Neural cell (in vitro differentiated cells): ENCODE measurements around the gene ZBTB5. TPM values are rescaled to one million over a fixed set of nuclear protein-coding genes. Genes with fewer than 3 reads are reported as not detected.

Experiments used
- H2AFZ ChIP-seq: fragments of 200-600, 300-800 bp; sonication (generic), shearing (Covaris generic); 2 replicates; pipeline ENCODE4 v1.6.0; 2014; ENCODE audit warnings: low read depth, mild to moderate bottlenecking, antibody characterized with exemption, low read length, moderate library complexity
- H3F3A ChIP-seq: fragments of 200-600 bp; shearing (Covaris generic); 2 replicates; pipeline ENCODE4 v1.6.1; 2016; ENCODE audit warnings: mild to moderate bottlenecking, moderate library complexity, mixed read lengths, antibody characterized with exemption, low read length; ENCODE audit not compliant: insufficient read depth, poor library complexity, severe bottlenecking
- H3K27ac ChIP-seq: fragments of 200-600, 300-800 bp; sonication (generic), shearing (Covaris generic); 2 replicates; pipeline ENCODE4 v1.5.1; 2014; ENCODE audit warnings: mild to moderate bottlenecking, low read length, moderate library complexity
- H3K27me3 ChIP-seq: fragments of 300-800, 200-600 bp; sonication (generic), shearing (Covaris generic); 2 replicates; pipeline ENCODE4 v1.6.0; 2014; ENCODE audit warnings: mild to moderate bottlenecking, low read depth, low read length, moderate library complexity; ENCODE audit not compliant: insufficient read depth
- H3K36me3 ChIP-seq: fragments of 300-800, 200-600 bp; sonication (generic), shearing (Covaris generic); 2 replicates; pipeline ENCODE4 v1.5.1; 2014; ENCODE audit warnings: mild to moderate bottlenecking, antibody characterized with exemption, low read length, moderate library complexity; ENCODE audit not compliant: insufficient read depth
- H3K4me2 ChIP-seq: fragments of 300-800, 200-600 bp; sonication (generic), shearing (Covaris generic); 2 replicates; pipeline ENCODE4 v1.6.0; 2014; ENCODE audit warnings: mild to moderate bottlenecking, low read length
- H3K4me3 ChIP-seq: fragments of 300-800, 200-600 bp; sonication (generic), shearing (Covaris generic); 2 replicates; pipeline ENCODE4 v1.5.1; 2014; ENCODE audit warnings: mild to moderate bottlenecking, low read length, moderate library complexity
- H3K79me2 ChIP-seq: fragments of 200-600 bp; shearing (Covaris generic); replicated peaks from 2 replicates; pipeline ENCODE4 v1.6.0; 2014; ENCODE audit warnings: mild to moderate bottlenecking, low read length, moderate library complexity; ENCODE audit not compliant: insufficient read depth
- H3K9ac ChIP-seq: fragments of 300-800, 200-600 bp; sonication (generic), shearing (Covaris generic); 2 replicates; pipeline ENCODE4 v1.6.1; 2016; ENCODE audit warnings: mild to moderate bottlenecking, low read length, mixed read lengths
- H3K9me2 ChIP-seq: fragments of 200-600 bp; shearing (Covaris generic); 2 replicates; pipeline ENCODE4 v1.6.1; 2016; ENCODE audit warnings: mild to moderate bottlenecking, low read length, mixed read lengths; ENCODE audit not compliant: insufficient read depth
- H3K9me3 ChIP-seq: fragments of 200-600, 300-800 bp; sonication (generic), shearing (Covaris generic); 2 replicates; pipeline ENCODE4 v1.6.1; 2016; ENCODE audit warnings: mild to moderate bottlenecking, mixed run types, low read length, moderate library complexity, mixed read lengths
- H4K20me1 ChIP-seq: fragments of 200-600 bp; shearing (Covaris generic); 2 replicates; pipeline ENCODE4 v1.6.1; 2016; ENCODE audit warnings: mild to moderate bottlenecking, mixed run types; ENCODE audit not compliant: insufficient read depth
- EP300 ChIP-seq: fragments of 450-650 bp; conservative IDR thresholded peaks from 2 replicates; pipeline ENCODE4 v1.6.1; 2014; ENCODE audit warnings: antibody characterized with exemption, mild to moderate bottlenecking, moderate library complexity; ENCODE audit not compliant: poor library complexity, severe bottlenecking
- EZH2 ChIP-seq: fragments of 200-600, 300-800 bp; shearing (Covaris generic), sonication (generic); IDR thresholded peaks from 2 replicates; pipeline ENCODE4 v1.6.1; 2014; ENCODE audit warnings: antibody characterized with exemption, low read length, borderline replicate concordance, mild to moderate bottlenecking; ENCODE audit not compliant: insufficient read depth, poor library complexity, severe bottlenecking
- MXI1 ChIP-seq: fragments of 450-650 bp; conservative IDR thresholded peaks from 2 replicates; pipeline ENCODE4 v1.6.1; 2014; ENCODE audit warnings: antibody characterized with exemption, mild to moderate bottlenecking; ENCODE audit not compliant: poor library complexity, severe bottlenecking
- POLR2AphosphoS5 ChIP-seq: IDR thresholded peaks from 2 replicates; pipeline ENCODE4 v1.6.1; 2012
- RAD21 ChIP-seq: fragments of 450-650 bp; conservative IDR thresholded peaks from 2 replicates; pipeline ENCODE4 v1.6.1; 2014; ENCODE audit warnings: antibody characterized with exemption, mild to moderate bottlenecking, moderate library complexity
- SMC3 ChIP-seq: fragments of 450-650 bp; conservative IDR thresholded peaks from 2 replicates; pipeline ENCODE4 v1.6.1; 2014; ENCODE audit warnings: antibody characterized with exemption, mild to moderate bottlenecking, moderate library complexity; ENCODE audit not compliant: poor library complexity
- TAF1 ChIP-seq: IDR thresholded peaks from 2 replicates; pipeline ENCODE4 v1.6.1; 2012; ENCODE audit warnings: low read depth
- polyA plus RNA-seq: library from polyadenylated mRNA; depleted of rRNA; stranded (reverse); fragments of >200 nt; gene quantifications from 2 replicates; pipeline ENCODE4 v1.2.3, GENCODE V29; 2014
- TF ChIP-seq, protein P1 (sequence below): IDR thresholded peaks from 2 replicates; pipeline ENCODE4 v1.6.1; 2012; ENCODE audit warnings: borderline replicate concordance
- TF ChIP-seq, protein P2 (sequence below): fragments of 450-650 bp; IDR thresholded peaks from 2 replicates; pipeline ENCODE4 v1.5.1; 2014; ENCODE audit warnings: antibody characterized with exemption, mild to moderate bottlenecking, moderate library complexity; ENCODE audit not compliant: poor library complexity, severe bottlenecking

Gene ZBTB5
- polyA plus RNA-seq, 1 donor from 2014 or later, result 21.0 TPM

GRCh38 chr9:37486616-37487548, 21.6 kb upstream of the ZBTB5 start:
- Histone ChIP-seq H2AFZ (peak overlapping the region; percentile 28), H3K36me3 (no peaks in the 10 kb centered on the region), H3K9me3 (no peaks in the 10 kb centered on the region), H3K27ac (no peak overlapping the region), H3K79me2 (no peaks in the 10 kb centered on the region), H3K9ac (peak overlapping the region; percentile 63), H3K27me3 (no peaks in the 10 kb centered on the region), H3F3A (no peaks in the 10 kb centered on the region), H4K20me1 (no peaks in the 10 kb centered on the region), H3K9me2 (no peaks in the 10 kb centered on the region), H3K4me2 (peak overlapping the region; percentile 76), H3K4me3 (peak overlapping the region; percentile 80)
- TF ChIP-seq, protein P1, sequence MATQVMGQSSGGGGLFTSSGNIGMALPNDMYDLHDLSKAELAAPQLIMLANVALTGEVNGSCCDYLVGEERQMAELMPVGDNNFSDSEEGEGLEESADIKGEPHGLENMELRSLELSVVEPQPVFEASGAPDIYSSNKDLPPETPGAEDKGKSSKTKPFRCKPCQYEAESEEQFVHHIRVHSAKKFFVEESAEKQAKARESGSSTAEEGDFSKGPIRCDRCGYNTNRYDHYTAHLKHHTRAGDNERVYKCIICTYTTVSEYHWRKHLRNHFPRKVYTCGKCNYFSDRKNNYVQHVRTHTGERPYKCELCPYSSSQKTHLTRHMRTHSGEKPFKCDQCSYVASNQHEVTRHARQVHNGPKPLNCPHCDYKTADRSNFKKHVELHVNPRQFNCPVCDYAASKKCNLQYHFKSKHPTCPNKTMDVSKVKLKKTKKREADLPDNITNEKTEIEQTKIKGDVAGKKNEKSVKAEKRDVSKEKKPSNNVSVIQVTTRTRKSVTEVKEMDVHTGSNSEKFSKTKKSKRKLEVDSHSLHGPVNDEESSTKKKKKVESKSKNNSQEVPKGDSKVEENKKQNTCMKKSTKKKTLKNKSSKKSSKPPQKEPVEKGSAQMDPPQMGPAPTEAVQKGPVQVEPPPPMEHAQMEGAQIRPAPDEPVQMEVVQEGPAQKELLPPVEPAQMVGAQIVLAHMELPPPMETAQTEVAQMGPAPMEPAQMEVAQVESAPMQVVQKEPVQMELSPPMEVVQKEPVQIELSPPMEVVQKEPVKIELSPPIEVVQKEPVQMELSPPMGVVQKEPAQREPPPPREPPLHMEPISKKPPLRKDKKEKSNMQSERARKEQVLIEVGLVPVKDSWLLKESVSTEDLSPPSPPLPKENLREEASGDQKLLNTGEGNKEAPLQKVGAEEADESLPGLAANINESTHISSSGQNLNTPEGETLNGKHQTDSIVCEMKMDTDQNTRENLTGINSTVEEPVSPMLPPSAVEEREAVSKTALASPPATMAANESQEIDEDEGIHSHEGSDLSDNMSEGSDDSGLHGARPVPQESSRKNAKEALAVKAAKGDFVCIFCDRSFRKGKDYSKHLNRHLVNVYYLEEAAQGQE, result no peak
- TF ChIP-seq MXI1, result no peak
- no peak for TF ChIP-seq POLR2AphosphoS5

- Histone ChIP-seq H2AFZ (peak overlapping the region; percentile 28), H3K9me3 (no peaks in the 10 kb centered on the region), H3K36me3 (no peaks in the 10 kb centered on the region), H3K4me2 (peak overlapping the region; percentile 76), H3K27me3 (no peaks in the 10 kb centered on the region), H3K4me3 (peak overlapping the region; percentile 80), H3K9ac (peak overlapping the region; percentile 63), H4K20me1 (no peaks in the 10 kb centered on the region), H3F3A (no peaks in the 10 kb centered on the region), H3K9me2 (no peaks in the 10 kb centered on the region), H3K27ac (no peak overlapping the region), H3K79me2 (no peaks in the 10 kb centered on the region)
- TF ChIP-seq EZH2 (no peak), SMC3 (no peak), POLR2AphosphoS5 (no peak), MXI1 (no peak), RAD21 (no peak), EP300 (no peak), TAF1 (no peak)
- TF ChIP-seq, protein P2, sequence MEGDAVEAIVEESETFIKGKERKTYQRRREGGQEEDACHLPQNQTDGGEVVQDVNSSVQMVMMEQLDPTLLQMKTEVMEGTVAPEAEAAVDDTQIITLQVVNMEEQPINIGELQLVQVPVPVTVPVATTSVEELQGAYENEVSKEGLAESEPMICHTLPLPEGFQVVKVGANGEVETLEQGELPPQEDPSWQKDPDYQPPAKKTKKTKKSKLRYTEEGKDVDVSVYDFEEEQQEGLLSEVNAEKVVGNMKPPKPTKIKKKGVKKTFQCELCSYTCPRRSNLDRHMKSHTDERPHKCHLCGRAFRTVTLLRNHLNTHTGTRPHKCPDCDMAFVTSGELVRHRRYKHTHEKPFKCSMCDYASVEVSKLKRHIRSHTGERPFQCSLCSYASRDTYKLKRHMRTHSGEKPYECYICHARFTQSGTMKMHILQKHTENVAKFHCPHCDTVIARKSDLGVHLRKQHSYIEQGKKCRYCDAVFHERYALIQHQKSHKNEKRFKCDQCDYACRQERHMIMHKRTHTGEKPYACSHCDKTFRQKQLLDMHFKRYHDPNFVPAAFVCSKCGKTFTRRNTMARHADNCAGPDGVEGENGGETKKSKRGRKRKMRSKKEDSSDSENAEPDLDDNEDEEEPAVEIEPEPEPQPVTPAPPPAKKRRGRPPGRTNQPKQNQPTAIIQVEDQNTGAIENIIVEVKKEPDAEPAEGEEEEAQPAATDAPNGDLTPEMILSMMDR, result no peak
- TF ChIP-seq, protein P1, result no peak
Observed at GRCh38 chr9:37486256-37486615, 21.0 kb upstream of the ZBTB5 start.
